ENCODE data around the gene URAD.

- TF ChIP-seq, protein P1, sequence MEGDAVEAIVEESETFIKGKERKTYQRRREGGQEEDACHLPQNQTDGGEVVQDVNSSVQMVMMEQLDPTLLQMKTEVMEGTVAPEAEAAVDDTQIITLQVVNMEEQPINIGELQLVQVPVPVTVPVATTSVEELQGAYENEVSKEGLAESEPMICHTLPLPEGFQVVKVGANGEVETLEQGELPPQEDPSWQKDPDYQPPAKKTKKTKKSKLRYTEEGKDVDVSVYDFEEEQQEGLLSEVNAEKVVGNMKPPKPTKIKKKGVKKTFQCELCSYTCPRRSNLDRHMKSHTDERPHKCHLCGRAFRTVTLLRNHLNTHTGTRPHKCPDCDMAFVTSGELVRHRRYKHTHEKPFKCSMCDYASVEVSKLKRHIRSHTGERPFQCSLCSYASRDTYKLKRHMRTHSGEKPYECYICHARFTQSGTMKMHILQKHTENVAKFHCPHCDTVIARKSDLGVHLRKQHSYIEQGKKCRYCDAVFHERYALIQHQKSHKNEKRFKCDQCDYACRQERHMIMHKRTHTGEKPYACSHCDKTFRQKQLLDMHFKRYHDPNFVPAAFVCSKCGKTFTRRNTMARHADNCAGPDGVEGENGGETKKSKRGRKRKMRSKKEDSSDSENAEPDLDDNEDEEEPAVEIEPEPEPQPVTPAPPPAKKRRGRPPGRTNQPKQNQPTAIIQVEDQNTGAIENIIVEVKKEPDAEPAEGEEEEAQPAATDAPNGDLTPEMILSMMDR (conservative IDR thresholded peaks at IDR 0.05 in 1 of 2, IDR thresholded peaks at IDR 0.05 in 1 of 2; ENCODE audit: extremely low read depth in 1 of 2, insufficient read depth in 1 of 2, low read depth in 1 of 2, low read length in 2 of 2): no peak
- TF ChIP-seq EZH2 (IDR thresholded peaks at IDR 0.05; ENCODE audit: borderline replicate concordance, low read length): no peak
Measured at GRCh38 chr13:27955014-27955591, 33.4 kb downstream of the URAD start.
